ENCODE results near the gene FAM193B. TPM values are rescaled to one million over a fixed set of nuclear protein-coding genes. Genes with fewer than 3 reads are reported as not detected.

The FAM193B gene
- total RNA-seq, 3 donors from 2014 or later (not counting 1 experiment from before 2014, with no cell fraction given), result 203 to 235 (median 216) TPM

GRCh38 chr5:177555665-177556064 is 1.3 kb upstream of the FAM193B start:
- DNase-seq (no peak), ATAC-seq (no peak)
- intact Hi-C loops (cut with micrococcal nuclease), result no loop called here
- Histone ChIP-seq H3K36me3 (ENCODE audit: control insufficient read depth, insufficient read depth, low read length) (peaks cover 3% of the 10 kb centered on the region), H3K4me3 (ENCODE audit: low read length) (no peak overlapping the region), H3K27ac (ENCODE audit: low read length) (no peak overlapping the region), H3K27me3 (ENCODE audit: control insufficient read depth, insufficient read depth, low read length) (no peaks in the 10 kb centered on the region), H3K4me1 (ENCODE audit: control insufficient read depth, insufficient read depth, low read length) (peaks cover 22% of the 10 kb centered on the region), H3K9me3 (ENCODE audit: control insufficient read depth, insufficient read depth, low read length) (no peaks in the 10 kb centered on the region)
- Mint-ChIP-seq H3K4me3 (peak overlapping the region; percentile 47), H3K36me3 (no peaks in the 10 kb centered on the region), H3K9me3 (no peaks in the 10 kb centered on the region), H3K27ac (no peak overlapping the region), H3K27me3 (ENCODE audit: low read depth in 2 of 2) (no peaks in the 10 kb centered on the region), H3K4me1 (peaks cover 23 to 26% of the 10 kb centered on the region in 2 donors)
- 98% methylated on average over 5 of the region's 5 CpGs for WGBS (ENCODE audit: insufficient coverage)
- no peak for TF ChIP-seq CTCF (IDR thresholded peaks at IDR 0.05)

- peak overlapping the region; percentile 93 for H3K4me3 Mint-ChIP-seq
- no peaks in the 10 kb centered on the region for H3K9me3 ChIP-seq (ENCODE audit: control insufficient read depth, insufficient read depth, low read length)
- 98% methylated on average over 2 of the region's 2 CpGs for WGBS (ENCODE audit: insufficient coverage)
- peaks cover 23 to 26% of the 10 kb centered on the region in 2 donors for H3K4me1 Mint-ChIP-seq
- no peaks in the 10 kb centered on the region for H3K9me3 Mint-ChIP-seq
- DNase-seq (no peak), ATAC-seq (no peak)
- H3K4me1 ChIP-seq (ENCODE audit: control insufficient read depth, insufficient read depth, low read length), result peaks cover 22% of the 10 kb centered on the region
- H3K36me3 Mint-ChIP-seq, result no peaks in the 10 kb centered on the region
- H3K27ac Mint-ChIP-seq, result no peak overlapping the region
- H3K27me3 Mint-ChIP-seq (ENCODE audit: low read depth in 2 of 2), result no peaks in the 10 kb centered on the region
- intact Hi-C loops (cut with micrococcal nuclease), result no loop called here
- H3K36me3 ChIP-seq (ENCODE audit: control insufficient read depth, insufficient read depth, low read length), result peaks cover 3% of the 10 kb centered on the region
- no peak overlapping the region for H3K27ac ChIP-seq (ENCODE audit: low read length)
- no peaks in the 10 kb centered on the region for H3K27me3 ChIP-seq (ENCODE audit: control insufficient read depth, insufficient read depth, low read length)
- TF ChIP-seq CTCF (IDR thresholded peaks at IDR 0.05), result no peak
- H3K4me3 ChIP-seq (ENCODE audit: low read length), result peak overlapping the region; percentile 63
Observed at GRCh38 chr5:177555228-177555627, 865 bp upstream of the FAM193B start.

- H3K4me3 ChIP-seq (ENCODE audit: low read length), result peak overlapping the region; percentile 84
- H3K9me3 ChIP-seq (ENCODE audit: control insufficient read depth, insufficient read depth, low read length), result no peaks in the 10 kb centered on the region
- DNase-seq (peak in 1 of 2 donors; percentile 40), ATAC-seq (peak; percentile 33 to 51 (median 48))
- peak overlapping the region; percentile 4 for H3K27ac ChIP-seq (ENCODE audit: low read length)
- peaks cover 3% of the 10 kb centered on the region for H3K36me3 ChIP-seq (ENCODE audit: control insufficient read depth, insufficient read depth, low read length)
- peaks cover 23 to 26% of the 10 kb centered on the region in 2 donors for H3K4me1 Mint-ChIP-seq
- no peaks in the 10 kb centered on the region for H3K27me3 Mint-ChIP-seq (ENCODE audit: low read depth in 2 of 2)
- no peak for TF ChIP-seq CTCF (IDR thresholded peaks at IDR 0.05)
- no peaks in the 10 kb centered on the region for H3K9me3 Mint-ChIP-seq
- peak overlapping the region; percentile 10 to 88 for H3K27ac Mint-ChIP-seq
- intact Hi-C loops (cut with micrococcal nuclease), result no loop called here
- no peaks in the 10 kb centered on the region for H3K27me3 ChIP-seq (ENCODE audit: control insufficient read depth, insufficient read depth, low read length)
- H3K36me3 Mint-ChIP-seq, result no peaks in the 10 kb centered on the region
- WGBS (ENCODE audit: insufficient coverage), result under 1% methylated on average over 72 of the region's 72 CpGs
- H3K4me3 Mint-ChIP-seq, result peak overlapping the region; percentile 65
- H3K4me1 ChIP-seq (ENCODE audit: control insufficient read depth, insufficient read depth, low read length), result peaks cover 22% of the 10 kb centered on the region
Observed at GRCh38 chr5:177553671-177554429, 513 bp downstream of the FAM193B start.

Measured in natural killer cell (primary cell).